ENCODE results near the gene PLCB3. TPM values are rescaled to one million over a fixed set of nuclear protein-coding genes. Genes with fewer than 3 reads are reported as not detected.

Gene PLCB3
- total RNA-seq, 1 experiment from 2014 or later = 38.3 TPM

GRCh38 chr11:64268893-64269539 is 17.7 kb downstream of the PLCB3 start:
- H3K36me3 ChIP-seq = peaks cover 13% of the 10 kb centered on the region; the same call in 1 of the 2 replicates
- DNase-seq = peak; percentile 38 to 46
- H3K4me1 ChIP-seq = no peaks in the 10 kb centered on the region; the same call in 1 of the 2 replicates

GRCh38 chr11:64269540-64270220 is 18.4 kb downstream of the PLCB3 start:
- Histone ChIP-seq H3K27ac (peak overlapping the region; percentile 84), H3K9me3 (replicated peaks) (no peaks in the 10 kb centered on the region)
- peak; percentile 98 to 99 for DNase-seq

More at GRCh38 chr11:64268893-64269539, 17.7 kb downstream of the PLCB3 start:
- no peaks in the 10 kb centered on the region for H3K27me3 ChIP-seq
- no peaks in the 10 kb centered on the region for H3K9me3 ChIP-seq (replicated peaks)
- peak overlapping the region; percentile 84 for H3K27ac ChIP-seq
- peak overlapping the region; percentile 70 for H3K4me3 ChIP-seq

GRCh38 chr11:64275031-64275800 is 23.9 kb downstream of the PLCB3 start:
- no peaks in the 10 kb centered on the region for H3K4me1 ChIP-seq
- H3K27me3 ChIP-seq = no peaks in the 10 kb centered on the region
- H3K36me3 ChIP-seq = peaks cover 2% of the 10 kb centered on the region; the same call in 1 of the 2 replicates
- no peak overlapping the region for H3K27ac ChIP-seq
- DNase-seq = no peak
- no peaks in the 10 kb centered on the region for H3K9me3 ChIP-seq (replicated peaks)
- no peak overlapping the region for H3K4me3 ChIP-seq

More at GRCh38 chr11:64269540-64270220, 18.4 kb downstream of the PLCB3 start:
- no peaks in the 10 kb centered on the region; the same call in 1 of the 2 replicates for H3K4me1 ChIP-seq
- peaks cover 10% of the 10 kb centered on the region; the same call in 1 of the 2 replicates for H3K36me3 ChIP-seq
- peak overlapping the region; percentile 70 for H3K4me3 ChIP-seq
- no peaks in the 10 kb centered on the region for H3K27me3 ChIP-seq

GRCh38 chr11:64275841-64276240 is 24.5 kb downstream of the PLCB3 start:
- no peaks in the 10 kb centered on the region for H3K4me1 ChIP-seq
- DNase-seq = no peak
- no peaks in the 10 kb centered on the region for H3K9me3 ChIP-seq (replicated peaks)
- H3K4me3 ChIP-seq = no peak overlapping the region
- H3K27me3 ChIP-seq = no peaks in the 10 kb centered on the region
- peaks cover 2% of the 10 kb centered on the region; the same call in 1 of the 2 replicates for H3K36me3 ChIP-seq
- no peak overlapping the region for H3K27ac ChIP-seq

GRCh38 chr11:64276653-64277431 is 25.5 kb downstream of the PLCB3 start:
- Histone ChIP-seq H3K36me3 (peaks cover 2% of the 10 kb centered on the region; the same call in 1 of the 2 replicates), H3K27ac (no peak overlapping the region), H3K4me1 (no peaks in the 10 kb centered on the region), H3K9me3 (replicated peaks) (no peaks in the 10 kb centered on the region), H3K27me3 (no peaks in the 10 kb centered on the region), H3K4me3 (no peak overlapping the region)
- no peak for DNase-seq

GRCh38 chr11:64278576-64279190 is 27.4 kb downstream of the PLCB3 start:
- H3K9me3 ChIP-seq (replicated peaks) = no peaks in the 10 kb centered on the region
- H3K27me3 ChIP-seq = no peaks in the 10 kb centered on the region
- H3K36me3 ChIP-seq = peaks cover 2% of the 10 kb centered on the region; the same call in 1 of the 2 replicates
- H3K4me3 ChIP-seq = no peak overlapping the region
- no peaks in the 10 kb centered on the region for H3K4me1 ChIP-seq
- no peak for DNase-seq
- H3K27ac ChIP-seq = no peak overlapping the region

- DNase-seq = no peak
- no peak overlapping the region for H3K4me3 ChIP-seq
Observed at GRCh38 chr11:64281957-64282770, 30.8 kb downstream of the PLCB3 start.

GRCh38 chr11:64283092-64283491 is 31.8 kb downstream of the PLCB3 start:
- no peak for DNase-seq
- H3K4me1 ChIP-seq = no peaks in the 10 kb centered on the region
- H3K27ac ChIP-seq = no peak overlapping the region
- no peaks in the 10 kb centered on the region for H3K9me3 ChIP-seq (replicated peaks)
- no peaks in the 10 kb centered on the region for H3K36me3 ChIP-seq
- no peaks in the 10 kb centered on the region for H3K27me3 ChIP-seq
- no peak overlapping the region for H3K4me3 ChIP-seq

More at GRCh38 chr11:64281957-64282770, 30.8 kb downstream of the PLCB3 start:
- Histone ChIP-seq H3K36me3 (peaks cover 2% of the 10 kb centered on the region; the same call in 1 of the 2 replicates), H3K4me1 (no peaks in the 10 kb centered on the region), H3K27me3 (no peaks in the 10 kb centered on the region), H3K9me3 (replicated peaks) (no peaks in the 10 kb centered on the region), H3K27ac (no peak overlapping the region)

- Histone ChIP-seq H3K4me1 (no peaks in the 10 kb centered on the region), H3K4me3 (peak within 1 kb of the TSS; percentile 88), H3K27me3 (no peaks in the 10 kb centered on the region), H3K9me3 (replicated peaks) (no peaks in the 10 kb centered on the region), H3K36me3 (no peaks in the 10 kb centered on the region), H3K27ac (peak within 1 kb of the TSS; percentile 32; the same call in 1 of the 2 replicates)
- DNase-seq = peak; percentile 93 to 95
Observed at GRCh38 chr11:64284048-64284961, 33.0 kb downstream of the PLCB3 start, which contains the start of gene BAD. Gene BAD (minus strand): TSS chr11:64284665. CDS start chr11:64284368, 297 bp downstream.

- no peaks in the 10 kb centered on the region for H3K36me3 ChIP-seq
- no peaks in the 10 kb centered on the region for H3K27me3 ChIP-seq
- H3K27ac ChIP-seq = peak within 1 kb of the TSS; percentile 32; the same call in 1 of the 2 replicates
- DNase-seq = peak; percentile 79 to 80
- H3K4me3 ChIP-seq = peak within 1 kb of the TSS; percentile 88
- H3K4me1 ChIP-seq = no peaks in the 10 kb centered on the region
- no peaks in the 10 kb centered on the region for H3K9me3 ChIP-seq (replicated peaks)
Observed at GRCh38 chr11:64284962-64285884, 33.9 kb downstream of the PLCB3 start, which contains the start of gene GPR137. Gene GPR137 (plus strand): TSS chr11:64285848. CDS start chr11:64286525, 677 bp downstream.
